Nucleus accumbens (tissue), 56 donors: Measurements from ENCODE around the gene MCM3.

Experiments
- DNase-seq, 56 donors: peaks; one replicate each; lab custom pipeline; 2025; lab: John Stamatoyannopoulos, UW

MCM3 gene

GRCh38 chr6:52304983-52305390 lies 20.4 kb upstream of the MCM3 start:
- peak in 2 of 56 donors; percentile 9 to 19 for DNase-seq

GRCh38 chr6:52303178-52303577 lies 18.6 kb upstream of the MCM3 start:
- no peak for DNase-seq

- no peak for DNase-seq
Measured at GRCh38 chr6:52301326-52301725, 16.8 kb upstream of the MCM3 start.

GRCh38 chr6:52300489-52300931 lies 16.0 kb upstream of the MCM3 start:
- DNase-seq, result no peak

- no peak for DNase-seq
Measured at GRCh38 chr6:52299653-52300052, 15.1 kb upstream of the MCM3 start.

GRCh38 chr6:52297433-52297832 lies 12.9 kb upstream of the MCM3 start:
- DNase-seq, result no peak

- no peak for DNase-seq
Measured at GRCh38 chr6:52293067-52293466, 8.5 kb upstream of the MCM3 start.

- DNase-seq, result no peak
Measured at GRCh38 chr6:52288841-52289240, 4.3 kb upstream of the MCM3 start.

GRCh38 chr6:52288216-52288615 lies 3.7 kb upstream of the MCM3 start:
- no peak for DNase-seq

- peak in 42 of 56 donors; percentile 0 to 86 (median 34) for DNase-seq
Measured at GRCh38 chr6:52286798-52287432, 2.4 kb upstream of the MCM3 start.

- DNase-seq, result peak in 1 of 56 donors; percentile 45
Measured at GRCh38 chr6:52285177-52286068, 881 bp upstream of the MCM3 start.

- DNase-seq, result peak in 6 of 56 donors; percentile 22 to 62 (median 35)
Measured at GRCh38 chr6:52284131-52284459, 447 bp downstream of the MCM3 start.

- DNase-seq, result no peak
Measured at GRCh38 chr6:52283111-52283510, 1.4 kb downstream of the MCM3 start.

GRCh38 chr6:52276130-52276529 lies 8.4 kb downstream of the MCM3 start:
- no peak for DNase-seq

GRCh38 chr6:52271852-52272460 lies 12.6 kb downstream of the MCM3 start:
- no peak for DNase-seq

GRCh38 chr6:52263709-52264540 lies 20.6 kb downstream of the MCM3 start:
- peak in 47 of 56 donors; percentile 2 to 72 (median 27) for DNase-seq

GRCh38 chr6:52262620-52263344 lies 21.8 kb downstream of the MCM3 start:
- DNase-seq, result no peak

- no peak for DNase-seq
Measured at GRCh38 chr6:52261229-52261628, 23.3 kb downstream of the MCM3 start.

GRCh38 chr6:52260634-52261033 lies 23.9 kb downstream of the MCM3 start:
- no peak for DNase-seq

- no peak for DNase-seq
Measured at GRCh38 chr6:52255434-52255833, 29.1 kb downstream of the MCM3 start.
